Adrenal gland (tissue), 12 donors: ENCODE measurements around the gene FAM20C. TPM values are rescaled to one million over a fixed set of nuclear protein-coding genes. Genes with fewer than 3 reads are reported as not detected.
A peak's percentile ranks its signal among the peaks of the same experiment; 100 is the strongest.

Experiments
- DNase-seq, 7 donors: peaks; one replicate each; pipeline ENCODE4 v3.0.0-alpha.2; 2019 to 2020
- H3K27ac ChIP-seq, 5 donors: fragments of 200-600 bp; sonication (generic) in 4 of 5; 1 replicate in 3 of 5; 2 replicates in 2 of 5; pipeline versions ENCODE4 v1.5.1 to v1.8.0; 2016 to 2020; ENCODE audit warnings: mild to moderate bottlenecking in 1 of 5
- H3K27me3 ChIP-seq: fragments of 200-600 bp; 2 replicates; pipeline ENCODE4 v1.8.0; 2021
- H3K36me3 ChIP-seq, 2 donors: fragments of 200-600 bp; replicated peaks in 1 of 2; 1 replicate in 1 of 2; 2 replicates in 1 of 2; pipeline versions ENCODE4 v1.5.1 to v1.8.0; 2018 to 2022
- H3K4me1 ChIP-seq, 2 donors: fragments of 200-600 bp; replicated peaks in 1 of 2; 1 replicate in 1 of 2; 2 replicates in 1 of 2; pipeline versions ENCODE4 v1.5.1 to v1.8.0; 2018 to 2021
- H3K4me3 ChIP-seq, 4 donors: fragments of 200-600 bp; sonication (generic) in 3 of 4; one replicate each; pipeline ENCODE4 v1.5.1; 2016 to 2018
- H3K9me3 ChIP-seq, 3 donors: fragments of 200-600 bp; sonication (generic) in 1 of 3; replicated peaks in 1 of 3; 1 replicate in 2 of 3; 2 replicates in 1 of 3; pipeline versions ENCODE4 v1.5.1 to v1.8.0; 2016 to 2021
- CTCF ChIP-seq, 6 experiments: fragments of 450-650 bp in 4 of 6; fragments of 200-600 bp in 2 of 6; sonication (generic) in 1 of 6; IDR thresholded peaks; 1 replicate in 5 of 6; 2 replicates in 1 of 6; pipeline versions ENCODE4 v1.5.1 to v1.8.0; 2016 to 2021; ENCODE audit warnings: antibody characterized with exemption in 6 of 6, mild to moderate bottlenecking in 2 of 6, moderate library complexity in 1 of 6
- POLR2A ChIP-seq, 2 donors: fragments of 450-650 bp; IDR thresholded peaks; one replicate each; pipeline ENCODE4 v1.6.1; 2017; ENCODE audit warnings: antibody characterized with exemption in 2 of 2, mild to moderate bottlenecking in 2 of 2, moderate library complexity in 1 of 2
- WGBS, 4 donors: extraction: QIAGEN DNeasy Blood & Tissue Kit in 2 of 4; methylation state at CpG; one replicate each; pipeline versions ENCODE4 v1.1.5 to v1.1.7; 2013 to 2017; 5-methylcytosine and 5-hydroxymethylcytosine counted together
- intact Hi-C, 2 donors: fragments of 100-400 bp; cut with DNase I; formaldehyde crosslinking; loops; one replicate each; pipeline versions ENCODE4 v1.14.1 to v1.15.0; 2022 to 2023
- polyA plus RNA-seq, 3 donors: library from polyadenylated mRNA; stranded (reverse); fragments of 200-250 nt in 2 of 3; fragments of 350-450 nt in 1 of 3; fragmentation: Illumina TruSeq in 1 of 3; extraction: RNeasy Lipid Tissue Mini Kit (QIAGEN cat#74804) in 1 of 3; gene quantifications; one replicate each; pipeline ENCODE4 v1.2.3, GENCODE V29; 2013 to 2014
- total RNA-seq, 9 donors: library from RNA; depleted of rRNA in 4 of 9; stranded (reverse); fragments of >200 nt in 4 of 9; fragments of 120-200 nt in 1 of 9; fragmentation: NEBNext Ultra II Directional in 1 of 9; extraction: Animal tissue kit (Norgen Biotek cat#: 25700) in 1 of 9; gene quantifications; one replicate each; pipeline versions ENCODE4 v1.1.0 to v1.2.4, GENCODE V29; 2013 to 2023
- donor health status: healthy with polysubstance abuse.
- donor health status: Bipolar disorder and iron deficiency.
- donor health status: DM: yes; HTN: yes; CAD: no.
- donor health status: DM: no; HTN: no; CAD: no.
- donor health status: DM: no; HTN: no; CAD: no.
- donor health status: DM: yes; HTN: yes; CAD: no.

Gene FAM20C
- total and polyA plus RNA-seq, 12 donors: 2.8 to 57.9 (median 36.0) TPM

DNA sequence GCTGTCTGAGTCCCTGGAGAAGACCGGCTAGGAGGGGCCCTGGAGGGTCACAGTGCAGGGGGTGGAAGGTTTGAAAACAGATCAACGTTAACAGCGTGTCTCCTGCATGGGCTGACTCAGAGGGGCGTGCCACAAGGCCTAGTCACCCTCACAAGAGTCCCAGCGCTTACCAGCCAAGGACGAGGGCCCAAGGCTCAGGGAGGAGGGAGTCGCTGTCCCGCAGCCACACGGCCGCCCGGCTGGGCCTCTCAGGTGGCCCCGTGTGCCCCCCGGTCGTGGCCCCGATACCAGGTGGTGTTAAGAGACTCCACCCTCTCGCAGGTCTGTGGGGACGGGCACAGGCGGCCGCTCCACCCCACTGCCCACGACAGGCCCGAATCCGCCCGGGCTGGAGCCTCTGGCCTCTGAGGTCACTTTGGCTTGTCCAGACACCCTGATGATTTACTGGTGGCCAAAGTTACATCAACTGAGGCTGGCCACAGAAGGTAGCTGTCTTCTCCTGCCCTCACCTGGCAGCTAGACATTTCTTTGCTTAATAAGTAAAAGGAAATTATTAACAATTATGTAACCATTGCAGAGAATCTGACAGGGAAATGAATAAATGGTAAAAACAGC lies 34.0 kb downstream of the FAM20C start:
- peaks cover 10 to 33% of the 10 kb centered on the region in 2 donors for H3K4me1 ChIP-seq
- H3K9me3 ChIP-seq: no peaks in the 10 kb centered on the region
- no peak overlapping the region for H3K4me3 ChIP-seq
- no peaks in the 10 kb centered on the region for H3K27me3 ChIP-seq
- 41 to 63% (median 49%) methylated on average over 8 to 23 of the region's 23 CpGs for WGBS, 4 donors
- DNase-seq: peak; percentile 80 to 94 (median 92)
- intact Hi-C loops: no loop called here
- H3K27ac ChIP-seq: peak overlapping the region; percentile 67 to 94 (median 86)
- TF ChIP-seq POLR2A (IDR thresholded peaks at IDR 0.05) (peak in 1 of 2 donors; percentile 68), CTCF (IDR thresholded peaks at IDR 0.05) (peak in 1 of 6 experiments; percentile 10)
- H3K36me3 ChIP-seq: no peaks in the 10 kb centered on the region

DNA sequence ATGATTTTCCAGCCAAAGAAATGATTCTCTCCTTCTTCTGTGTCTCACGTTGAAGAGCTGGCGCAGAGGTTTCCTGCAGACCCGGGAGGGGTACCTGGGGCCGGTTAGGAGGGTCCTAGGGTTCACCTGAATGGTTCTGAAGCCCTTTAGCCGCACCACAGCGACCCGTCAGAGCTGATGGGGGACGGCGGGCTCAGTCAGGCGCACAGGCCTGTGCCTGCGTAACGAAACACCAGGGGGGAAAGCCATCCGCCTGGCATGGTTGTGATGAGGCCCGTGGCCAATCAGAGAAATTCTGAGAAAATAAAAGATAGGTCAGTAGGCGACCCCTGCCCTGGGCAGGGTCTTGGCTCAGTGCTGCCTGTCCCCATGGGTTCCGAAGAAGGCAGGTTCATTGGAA lies 35.6 kb downstream of the FAM20C start:
- no peaks in the 10 kb centered on the region for H3K9me3 ChIP-seq
- no peak overlapping the region for H3K4me3 ChIP-seq
- 90 to 96% (median 93%) methylated on average over 16 of the region's 16 CpGs for WGBS, 4 donors
- H3K4me1 ChIP-seq: peaks cover 10 to 39% of the 10 kb centered on the region in 2 donors
- no peaks in the 10 kb centered on the region for H3K36me3 ChIP-seq
- no peak for TF ChIP-seq POLR2A (IDR thresholded peaks at IDR 0.05)
- TF ChIP-seq CTCF (IDR thresholded peaks at IDR 0.05): no peak
- no peak for DNase-seq
- intact Hi-C loops: no loop called here
- no peaks in the 10 kb centered on the region for H3K27me3 ChIP-seq
- peak overlapping the region in 2 of 5 donors; percentile 77 to 92 for H3K27ac ChIP-seq

GRCh38 chr7:228610-229009 lies 36.2 kb downstream of the FAM20C start:
- H3K9me3 ChIP-seq: no peaks in the 10 kb centered on the region
- H3K4me1 ChIP-seq: peaks cover 10 to 46% of the 10 kb centered on the region in 2 donors
- H3K4me3 ChIP-seq: no peak overlapping the region
- no peaks in the 10 kb centered on the region for H3K36me3 ChIP-seq
- intact Hi-C loops: no loop called here
- no peak for DNase-seq
- 71 to 90% (median 88%) methylated on average over 5 to 12 of the region's 12 CpGs for WGBS, 4 donors
- TF ChIP-seq POLR2A (IDR thresholded peaks at IDR 0.05) (no peak), CTCF (IDR thresholded peaks at IDR 0.05) (no peak)
- peak overlapping the region in 4 of 5 donors; percentile 11 to 92 (median 54) for H3K27ac ChIP-seq
- no peaks in the 10 kb centered on the region for H3K27me3 ChIP-seq

DNA sequence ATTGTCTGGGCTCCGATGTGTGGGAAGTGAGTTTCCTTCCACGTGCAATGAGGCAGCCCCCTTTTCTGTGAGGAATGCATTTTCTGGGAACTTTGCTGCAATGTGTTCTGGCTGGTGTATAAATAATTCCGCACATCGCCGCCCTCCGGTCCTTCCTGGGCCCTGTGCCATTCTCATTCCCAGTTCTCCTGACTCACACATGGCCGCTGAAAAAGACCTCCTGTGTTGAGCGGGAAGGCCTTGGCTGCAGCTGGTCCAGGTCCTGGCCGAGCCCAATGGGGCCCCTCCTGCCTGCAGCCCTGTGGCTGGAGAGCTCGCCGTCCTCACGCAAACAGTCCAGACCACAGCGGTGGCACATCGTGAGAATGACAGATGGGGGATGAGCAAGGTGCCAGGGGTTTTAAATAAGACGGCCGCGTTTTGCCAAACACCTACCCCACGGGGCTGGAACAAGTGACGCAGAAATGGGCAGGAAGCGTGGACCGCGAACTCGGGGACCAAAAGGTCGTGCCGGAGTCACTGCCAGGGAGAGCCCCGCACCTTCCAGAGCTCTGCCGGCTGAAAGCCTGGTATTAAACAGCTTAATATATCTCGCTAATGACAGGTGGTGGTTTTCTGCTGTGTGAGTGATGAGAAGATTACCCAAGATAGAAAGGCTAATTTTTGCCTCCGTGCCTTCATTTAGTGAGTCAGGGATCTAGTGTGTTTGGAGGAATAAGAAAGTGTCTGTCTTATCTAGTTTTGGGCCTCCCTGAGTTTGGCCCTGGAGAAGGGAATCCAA lies 37.0 kb downstream of the FAM20C start:
- Histone ChIP-seq H3K9me3 (no peaks in the 10 kb centered on the region), H3K4me3 (no peak overlapping the region), H3K27me3 (no peaks in the 10 kb centered on the region), H3K4me1 (peaks cover 10 to 52% of the 10 kb centered on the region in 2 donors), H3K27ac (peak overlapping the region in 3 of 5 donors; percentile 32 to 92 (median 77)), H3K36me3 (no peaks in the 10 kb centered on the region)
- intact Hi-C loops: no loop called here
- WGBS, 4 donors: 53 to 70% (median 56%) methylated on average over 28 to 29 of the region's 29 CpGs
- DNase-seq: peak; percentile 54 to 91 (median 88)
- TF ChIP-seq POLR2A (IDR thresholded peaks at IDR 0.05) (no peak), CTCF (IDR thresholded peaks at IDR 0.05) (no peak)
